LHCN-M2 (cell line): Measurements from ENCODE around the gene NDC80. TPM values are rescaled to one million over a fixed set of nuclear protein-coding genes. Genes with fewer than 3 reads are reported as not detected.

Experiments
- DNase-seq: peaks from one replicate; pipeline ENCODE4 v3.0.0-alpha.2; 2012; ENCODE audit warnings: low read depth
- total RNA-seq: library from RNA; depleted of rRNA; stranded (reverse); fragments of >200 nt; gene quantifications from 2 replicates; pipeline ENCODE4 v1.2.3, GENCODE V29; 2014

NDC80 gene
- total RNA-seq, 1 experiment from 2014 or later, result 90.8 TPM

DNA sequence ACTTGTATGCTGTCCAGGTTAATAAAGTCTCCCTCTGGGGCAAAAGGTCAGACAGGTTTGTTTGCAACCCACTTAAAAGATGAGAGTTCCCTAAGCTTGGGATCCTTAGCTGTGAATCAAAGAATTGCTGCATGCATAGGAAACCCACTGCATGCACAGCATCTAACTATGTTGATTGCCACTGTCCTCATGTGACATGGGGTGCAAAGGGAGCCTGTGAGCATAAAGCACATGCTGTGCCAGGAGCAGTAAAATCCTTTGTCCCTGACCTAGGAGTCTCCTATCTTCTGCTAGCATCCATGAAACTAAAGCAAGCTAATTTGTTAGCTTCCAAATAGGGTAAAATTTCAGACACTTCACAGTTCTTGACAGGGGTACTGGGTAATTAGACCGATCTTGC is 13.8 kb upstream of the NDC80 start:
- DNase-seq, result no peak

DNA sequence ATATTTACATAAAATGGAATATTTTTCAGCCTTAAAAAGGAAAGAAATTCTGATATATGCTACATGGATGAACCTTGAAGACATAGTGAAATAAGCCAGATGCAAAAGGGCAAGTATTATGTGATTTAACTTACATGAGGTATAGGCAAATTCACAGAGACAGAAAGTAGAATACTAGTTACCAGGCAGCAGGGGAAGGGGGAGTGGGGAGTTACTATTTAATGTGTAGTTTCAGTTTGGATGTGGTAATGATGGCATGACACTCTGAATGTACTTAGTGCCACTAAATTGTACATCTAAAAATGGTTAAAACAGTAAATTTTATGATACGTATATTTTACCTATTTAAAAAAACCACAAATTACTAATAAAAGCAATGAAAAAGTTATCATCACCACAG is 12.1 kb upstream of the NDC80 start:
- DNase-seq, result no peak

- no peak for DNase-seq
Measured at GRCh38 chr18:2564373-2564772, 7.0 kb upstream of the NDC80 start.

GRCh38 chr18:2568129-2568528 is 3.2 kb upstream of the NDC80 start:
- DNase-seq, result no peak

GRCh38 chr18:2568605-2569004 is 2.8 kb upstream of the NDC80 start:
- no peak for DNase-seq

DNA sequence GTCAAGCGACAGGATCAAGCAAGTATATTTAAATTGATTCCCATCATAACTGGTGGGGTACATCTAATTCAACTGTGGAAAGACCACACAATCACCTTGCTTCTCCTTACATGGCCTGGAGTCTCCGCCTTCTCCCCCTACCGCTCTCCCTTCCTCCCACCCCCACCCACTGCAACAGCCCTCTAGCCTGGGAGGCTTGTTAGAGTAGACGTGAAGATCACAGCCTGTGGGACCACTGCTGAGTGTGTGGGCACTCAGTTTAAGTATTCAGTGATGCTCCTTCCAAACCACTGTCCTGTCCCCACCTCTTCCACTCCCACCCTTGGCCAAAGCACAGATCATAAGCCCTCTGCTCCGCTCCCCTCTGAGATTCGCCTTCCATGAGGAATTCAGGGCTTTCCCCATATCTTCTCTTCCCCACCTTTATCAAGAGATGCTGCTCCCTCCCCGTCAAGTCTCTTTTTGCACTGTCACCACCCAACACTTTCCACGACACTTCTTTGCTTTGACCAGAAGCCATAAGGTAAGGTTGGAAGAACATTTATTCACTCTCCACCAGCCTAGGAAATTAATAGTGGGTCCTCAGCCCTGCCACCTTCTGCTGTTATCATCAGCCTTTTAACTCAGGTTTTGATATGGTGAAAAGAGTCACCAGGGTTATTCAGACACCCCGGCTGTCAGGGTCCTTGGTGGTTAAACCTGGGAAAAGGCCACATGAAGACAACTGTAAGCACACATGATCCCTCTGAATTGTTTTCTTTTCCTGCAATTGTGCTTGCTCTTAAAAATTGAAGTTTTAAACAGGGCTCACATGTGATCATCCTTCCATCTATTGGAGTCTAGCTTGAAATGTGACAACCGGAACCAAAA is 1.8 kb upstream of the NDC80 start:
- DNase-seq, result no peak

DNA sequence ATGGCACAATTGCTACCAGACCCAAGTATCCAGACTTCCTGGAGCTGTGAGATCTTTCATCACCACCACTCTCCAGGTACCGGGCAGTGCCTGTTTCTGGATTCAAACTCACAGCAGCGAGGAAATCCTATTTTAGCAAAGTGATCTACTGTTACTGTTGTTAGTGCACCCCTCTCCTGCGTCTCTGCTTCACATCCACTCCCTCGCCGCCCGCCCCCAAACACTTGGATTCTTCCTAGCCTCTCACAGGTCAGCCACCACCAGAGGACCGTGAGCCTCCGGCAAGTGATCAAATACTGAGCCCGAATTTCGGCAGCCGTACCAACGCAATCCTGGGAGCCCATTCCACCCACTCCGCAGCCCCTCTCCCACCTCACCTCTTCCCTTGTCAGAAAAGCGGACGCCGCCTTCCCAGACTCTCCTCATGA is 571 bp upstream of the NDC80 start:
- DNase-seq, result peak; percentile 73

DNA sequence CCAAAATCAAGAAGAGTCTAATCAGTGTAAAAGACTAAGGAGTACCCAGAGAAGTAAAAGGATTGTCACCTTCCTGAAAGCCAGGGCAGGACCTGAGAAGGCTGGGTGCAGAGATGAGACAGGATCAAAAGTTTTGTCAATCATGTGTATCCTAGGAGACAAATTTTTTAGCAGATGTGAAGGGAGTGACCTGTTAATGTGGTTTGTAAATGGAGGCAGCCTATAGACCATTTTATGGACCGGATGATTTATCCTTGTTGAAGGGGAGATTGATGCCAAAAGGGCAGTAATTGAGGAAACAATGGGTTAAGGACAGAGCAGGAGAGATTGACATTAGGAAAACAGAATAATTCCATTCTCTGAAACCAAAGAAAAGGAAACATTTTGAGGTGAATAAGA is 813 bp downstream of the NDC80 start:
- peak; percentile 25 for DNase-seq

DNA sequence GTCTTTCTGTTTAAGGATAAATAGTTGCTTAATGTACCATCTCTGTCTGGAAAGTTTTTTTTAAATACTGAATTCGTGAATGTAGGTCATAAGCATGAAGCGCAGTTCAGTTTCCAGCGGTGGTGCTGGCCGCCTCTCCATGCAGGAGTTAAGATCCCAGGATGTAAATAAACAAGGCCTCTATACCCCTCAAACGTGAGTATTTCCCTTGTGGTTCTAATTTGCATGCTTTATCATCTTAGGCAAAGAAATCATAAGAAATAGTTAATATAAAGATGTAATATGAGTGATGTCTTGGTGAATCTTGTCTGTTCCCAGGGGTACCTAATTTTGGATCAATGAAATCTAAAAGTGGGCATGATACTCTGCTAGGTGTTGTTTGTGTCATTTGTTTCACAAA is 1.5 kb downstream of the NDC80 start:
- no peak for DNase-seq

GRCh38 chr18:2573408-2573807 is 2.1 kb downstream of the NDC80 start:
- DNase-seq, result no peak

GRCh38 chr18:2587788-2588187 is 16.4 kb downstream of the NDC80 start:
- no peak for DNase-seq

DNA sequence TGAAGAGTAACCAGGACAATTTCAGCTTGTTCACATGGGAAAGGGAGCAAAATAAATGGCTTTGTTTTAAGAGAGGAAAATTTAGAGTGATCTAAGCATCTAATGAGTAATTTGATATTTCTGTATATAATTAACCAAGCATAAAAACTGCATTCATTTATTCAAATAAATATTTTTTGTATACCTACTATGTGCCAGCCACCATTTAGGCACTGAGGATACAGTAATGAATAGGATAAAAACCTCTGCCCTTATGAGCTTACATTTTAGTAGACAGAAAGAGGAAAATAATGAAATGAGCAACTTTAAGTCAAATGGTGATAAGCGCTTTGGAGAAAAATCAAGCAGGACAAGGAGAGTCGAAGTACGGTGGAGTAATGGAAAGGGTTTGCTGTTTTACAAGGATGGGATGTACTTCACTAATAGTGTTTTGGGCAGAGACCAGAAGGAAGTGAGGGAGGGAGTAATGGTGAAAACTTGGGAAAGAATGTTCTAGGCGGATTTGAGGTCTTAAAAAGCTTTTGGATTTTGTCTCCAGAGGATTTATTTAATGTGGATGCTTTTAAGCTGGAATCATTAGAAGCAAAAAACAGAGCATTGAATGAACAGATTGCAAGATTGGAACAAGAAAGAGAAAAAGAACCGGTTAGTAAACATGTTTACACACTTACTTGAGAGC is 17.4 kb downstream of the NDC80 start:
- DNase-seq, result no peak

- DNase-seq, result peak; percentile 41
Measured at GRCh38 chr18:2589345-2590068, 18.1 kb downstream of the NDC80 start.

GRCh38 chr18:2590303-2590702 is 18.9 kb downstream of the NDC80 start:
- no peak for DNase-seq

GRCh38 chr18:2597639-2598038 is 26.3 kb downstream of the NDC80 start:
- DNase-seq, result no peak

DNA sequence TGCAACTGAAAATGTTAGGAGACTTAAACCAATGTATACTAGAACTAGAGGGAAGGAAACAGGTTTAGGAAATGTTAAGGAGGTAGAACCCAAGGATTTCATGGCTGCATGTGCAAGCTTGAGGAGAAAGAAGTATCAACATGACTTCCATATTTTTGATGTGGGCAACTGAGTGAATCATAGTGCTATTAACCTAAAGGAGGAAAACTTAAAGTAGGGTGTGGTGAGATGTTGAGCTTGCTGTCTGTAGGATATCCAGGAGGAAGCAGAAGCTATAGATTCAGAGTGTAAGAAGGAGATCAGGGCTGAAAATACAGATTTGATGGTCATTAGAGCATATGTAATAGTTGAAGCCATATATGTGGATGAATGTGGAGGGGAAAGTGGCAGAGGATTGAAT is 31.5 kb downstream of the NDC80 start:
- DNase-seq, result no peak

DNA sequence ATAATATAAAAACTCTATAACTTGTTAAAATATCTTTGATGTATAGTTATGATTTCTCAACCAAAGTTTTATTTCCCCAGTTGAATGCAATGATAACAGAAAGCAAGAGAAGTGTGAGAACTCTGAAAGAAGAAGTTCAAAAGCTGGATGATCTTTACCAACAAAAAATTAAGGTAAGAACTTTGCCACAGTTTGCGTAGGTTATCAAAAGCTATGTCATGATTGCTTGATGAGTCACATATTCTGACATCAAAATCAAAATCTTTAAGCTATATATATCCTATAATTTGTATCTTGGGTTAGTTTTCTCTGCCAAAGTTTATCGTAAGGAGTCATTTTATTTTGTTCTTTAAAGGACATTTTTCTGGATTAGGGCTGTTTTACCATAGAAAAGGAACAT is 35.0 kb downstream of the NDC80 start:
- DNase-seq, result no peak

GRCh38 chr18:2609604-2610003 is 38.2 kb downstream of the NDC80 start:
- DNase-seq, result no peak

- no peak for DNase-seq
Measured at GRCh38 chr18:2610549-2610948, 39.2 kb downstream of the NDC80 start.

- no peak for DNase-seq
Measured at GRCh38 chr18:2612996-2613395, 41.6 kb downstream of the NDC80 start.

DNA sequence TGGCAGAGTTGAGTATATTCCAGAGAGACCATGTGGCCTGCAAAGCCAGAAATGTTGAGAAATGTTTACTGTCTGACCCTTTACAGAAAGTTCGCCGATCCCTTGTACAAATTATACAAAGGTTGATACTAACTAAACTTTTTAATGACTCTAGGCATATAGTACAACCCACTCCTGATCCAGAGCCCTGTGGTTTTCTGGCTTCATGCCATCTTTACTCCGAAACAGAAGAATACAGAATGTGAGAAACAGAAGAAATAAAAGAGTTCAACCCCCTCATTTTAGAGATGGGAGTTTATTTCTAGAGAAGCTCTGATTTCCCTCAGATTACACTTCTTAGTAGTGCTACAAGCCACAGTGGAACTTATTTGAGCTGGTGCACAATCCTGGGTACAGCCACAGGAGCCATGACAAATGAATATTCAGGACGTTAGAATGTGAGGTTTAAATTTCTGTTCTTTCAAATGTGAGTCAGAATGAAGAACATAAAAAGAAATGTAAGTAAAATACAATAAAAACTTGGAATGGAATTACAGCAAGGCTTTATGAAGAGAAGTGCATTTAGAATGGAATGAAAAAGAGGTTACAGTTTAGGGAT is 46.1 kb downstream of the NDC80 start:
- DNase-seq, result no peak

DNA sequence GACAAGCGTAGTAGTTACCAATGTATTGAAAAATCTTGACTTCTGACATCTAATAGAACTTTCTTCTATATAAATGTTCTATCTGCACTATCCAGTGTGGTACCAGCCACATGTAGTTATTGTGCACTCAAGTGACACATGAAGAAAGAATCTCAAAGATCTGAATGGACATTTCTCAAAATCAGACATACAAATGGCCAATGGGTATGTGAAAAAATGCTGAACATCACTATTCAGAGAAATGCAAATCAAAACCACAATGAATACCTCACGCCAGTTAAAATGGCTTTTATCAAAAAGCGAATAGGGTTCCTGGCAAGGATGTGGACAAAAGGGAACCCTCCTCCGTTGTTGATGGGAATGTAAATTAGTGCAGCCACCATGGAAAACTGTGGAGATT is 46.7 kb downstream of the NDC80 start:
- DNase-seq, result no peak
